IMR-90 (cell line): ENCODE results near the gene ANKFY1. TPM values are rescaled to one million over a fixed set of nuclear protein-coding genes. Genes with fewer than 3 reads are reported as not detected.
A peak's percentile ranks its signal among the peaks of the same experiment; 100 is the strongest.

Experiments used
- ATAC-seq: fragments of 200-7000 bp; cut with Tn5 transposase; 2 replicates; pipeline ENCODE4 v1.9.1; 2020; ENCODE audit warnings: low read depth, mild to moderate bottlenecking, moderate library complexity
- BruUV-seq: library from RNA; stranded (reverse); fragments of 400-500 nt; replicated peaks from 2 replicates; lab custom pipeline; 2021; lab: Mats Ljungman, UMichigan
- CTCF ChIA-PET: fragments of 300-600 bp; formaldehyde crosslinking; extraction: SDS; loops from one replicate; lab custom pipeline; 2021; ENCODE audit warnings: antibody characterized with exemption; lab: Yijun Ruan, JAX
- POLR2A ChIA-PET: fragments of 300-600 bp; sonication (Branson Sonifier 250); formaldehyde crosslinking; loops from one replicate; lab custom pipeline; 2022; ENCODE audit warnings: antibody characterized with exemption; ENCODE audit not compliant: unreplicated experiment; lab: Charles Lee
- DNase-seq: peaks from one replicate; pipeline ENCODE4 v3.0.0; 2013
- H2AFZ ChIP-seq: replicated peaks from 2 replicates; pipeline ENCODE3; 2013; ENCODE audit warnings: low read length, mild to moderate bottlenecking; ENCODE audit not compliant: poor library complexity
- H2AK5ac ChIP-seq: 2 replicates; pipeline ENCODE4 v1.6.1; 2013; ENCODE audit warnings: low read depth, low read length, inconsistent platforms
- H2AK9ac ChIP-seq: replicated peaks from 2 replicates; pipeline ENCODE3; 2013; ENCODE audit warnings: mild to moderate bottlenecking, low read depth, low read length, moderate library complexity; ENCODE audit not compliant: poor library complexity
- H2BK120ac ChIP-seq: 2 replicates; pipeline ENCODE4 v1.6.1; 2013; ENCODE audit warnings: low read depth, low read length, inconsistent platforms
- H2BK15ac ChIP-seq: 3 replicates; pipeline ENCODE4 v1.6.1; 2013; ENCODE audit warnings: low read depth, low read length, inconsistent platforms
- H2BK20ac ChIP-seq: 2 replicates; pipeline ENCODE4 v1.6.1; 2013; ENCODE audit warnings: low read depth, mild to moderate bottlenecking, inconsistent platforms, low read length, moderate library complexity
- H2BK5ac ChIP-seq: 2 replicates; pipeline ENCODE4 v1.6.1; 2013; ENCODE audit warnings: mild to moderate bottlenecking, low read depth, low read length, inconsistent platforms; ENCODE audit not compliant: poor library complexity, severe bottlenecking
- H3K14ac ChIP-seq: replicated peaks from 2 replicates; pipeline ENCODE4 v1.6.1; 2013; ENCODE audit warnings: low read depth, low read length, inconsistent platforms
- H3K18ac ChIP-seq: 2 replicates; pipeline ENCODE4 v1.6.1; 2013; ENCODE audit warnings: low read depth, low read length, control low read depth
- H3K23ac ChIP-seq: 2 replicates; pipeline ENCODE4 v1.6.1; 2013; ENCODE audit warnings: low read depth, low read length, inconsistent platforms
- H3K27ac ChIP-seq: 2 replicates; pipeline ENCODE4 v1.5.1; 2013; ENCODE audit warnings: mild to moderate bottlenecking, control low read depth, low read length; ENCODE audit not compliant: insufficient read depth
- H3K27me3 ChIP-seq: 2 replicates; pipeline ENCODE4 v1.6.1; 2013; ENCODE audit warnings: low read length; ENCODE audit not compliant: control insufficient read depth, insufficient read depth
- H3K36me3 ChIP-seq: 2 replicates; pipeline ENCODE4 v1.6.1; 2013; ENCODE audit warnings: low read length, mixed read lengths; ENCODE audit not compliant: control insufficient read depth, insufficient read depth
- H3K4ac ChIP-seq: 2 replicates; pipeline ENCODE4 v1.6.1; 2013; ENCODE audit warnings: low read depth, low read length, inconsistent platforms
- H3K4me1 ChIP-seq: 2 replicates; pipeline ENCODE4 v1.6.1; 2013; ENCODE audit warnings: low read length, mixed read lengths; ENCODE audit not compliant: control insufficient read depth, insufficient read depth
- H3K4me2 ChIP-seq: 2 replicates; pipeline ENCODE4 v1.6.1; 2013; ENCODE audit warnings: low read depth, mild to moderate bottlenecking, control low read depth, low read length, moderate library complexity
- H3K4me3 ChIP-seq: 2 replicates; pipeline ENCODE4 v1.5.1; 2013; ENCODE audit warnings: low read depth, mild to moderate bottlenecking, control low read depth, low read length, moderate library complexity; ENCODE audit not compliant: insufficient read depth
- H3K56ac ChIP-seq: 2 replicates; pipeline ENCODE4 v1.6.1; 2013; ENCODE audit warnings: low read length, inconsistent platforms; ENCODE audit not compliant: insufficient read depth; ENCODE audit errors: extremely low read depth
- H3K79me1 ChIP-seq, 2 experiments: 2 replicates each; pipeline ENCODE4 v1.6.1; 2013; ENCODE audit warnings: low read length in 2 of 2, inconsistent platforms in 1 of 2, low read depth in 1 of 2
- H3K9ac ChIP-seq: 2 replicates; pipeline ENCODE4 v1.6.1; 2013; ENCODE audit warnings: low read depth, low read length, control low read depth
- H3K9me1 ChIP-seq: 2 replicates; pipeline ENCODE4 v1.6.1; 2013; ENCODE audit warnings: low read length, inconsistent platforms; ENCODE audit not compliant: insufficient read depth
- H3K9me3 ChIP-seq: 2 replicates; pipeline ENCODE4 v1.6.1; 2013; ENCODE audit warnings: low read length; ENCODE audit not compliant: control insufficient read depth, insufficient read depth
- H4K20me1 ChIP-seq: 2 replicates; pipeline ENCODE4 v1.6.1; 2013; ENCODE audit warnings: low read length, inconsistent platforms; ENCODE audit not compliant: insufficient read depth
- H4K5ac ChIP-seq: 2 replicates; pipeline ENCODE4 v1.6.1; 2013; ENCODE audit warnings: mild to moderate bottlenecking, low read depth, low read length, control low read depth
- H4K8ac ChIP-seq, 2 experiments: 2 replicates each; pipeline ENCODE4 v1.6.1; 2013; ENCODE audit warnings: low read depth in 2 of 2, low read length in 2 of 2, control low read depth in 1 of 2, inconsistent platforms in 1 of 2
- H4K91ac ChIP-seq: 2 replicates; pipeline ENCODE4 v1.6.1; 2013; ENCODE audit warnings: low read depth, low read length, inconsistent platforms; ENCODE audit not compliant: insufficient read depth
- CEBPB ChIP-seq: IDR thresholded peaks from 2 replicates; pipeline ENCODE4 v1.6.1; 2012; ENCODE audit warnings: low read depth, low read length, improper control_type of control experiment
- CTCF ChIP-seq: conservative IDR thresholded peaks from 2 replicates; pipeline ENCODE4 v1.5.1; 2012; ENCODE audit warnings: mild to moderate bottlenecking, low read depth, low read length, improper control_type of control experiment
- MAZ ChIP-seq: IDR thresholded peaks from 2 replicates; pipeline ENCODE4 v1.6.1; 2012; ENCODE audit warnings: low read depth, mild to moderate bottlenecking, low read length, improper control_type of control experiment, moderate library complexity, borderline replicate concordance
- NFE2L2 ChIP-seq: fragments of 150-350 bp; IDR thresholded peaks from 2 replicates; pipeline ENCODE4 v1.6.1; 2016; ENCODE audit warnings: low read depth, mild to moderate bottlenecking, low read length
- RCOR1 ChIP-seq: IDR thresholded peaks from 2 replicates; pipeline ENCODE4 v1.6.1; 2012; ENCODE audit warnings: mild to moderate bottlenecking, low read length, improper control_type of control experiment; ENCODE audit not compliant: insufficient replicate concordance
- WGBS, 2 experiments: methylation state at CpG; one replicate each; pipeline versions ENCODE4 v1.1.5 to v1.1.7; 2013; ENCODE audit warnings: missing lambda C conversion rate in 2 of 2; ENCODE audit not compliant: insufficient read length in 1 of 2; ENCODE audit errors: extremely low coverage in 2 of 2; 5-methylcytosine and 5-hydroxymethylcytosine counted together
- dilution Hi-C: fragments of 300-500 bp; cut with HindIII; formaldehyde crosslinking; loops from one replicate; pipeline ENCODE4 v1.14.3; 2018; ENCODE audit warnings: low sequenced_read_pairs; ENCODE audit not compliant: unreplicated experiment
- in situ Hi-C: fragments of 300-500 bp; cut with MboI; formaldehyde crosslinking; loops from 3 replicates; pipeline ENCODE4 v1.14.3; 2019; ENCODE audit warnings: low sequenced_read_pairs, inconsistent platforms, mixed read lengths
- intact Hi-C: fragments of 100-400 bp; cut with micrococcal nuclease; formaldehyde crosslinking; loops from 2 replicates; pipeline ENCODE4 v1.10.0; 2022
- polyA plus RNA-seq, 3 experiments: library from polyadenylated mRNA; depleted of rRNA; stranded (reverse); fragments of >200 nt; gene quantifications; 2 replicates each; pipeline ENCODE4 v1.2.3, GENCODE V29; 2012; ENCODE audit warnings: low replicate concordance in 1 of 3
- total RNA-seq: library from RNA; depleted of rRNA; stranded (reverse); fragments of >200 nt; gene quantifications from 2 replicates; pipeline ENCODE4 v1.2.3, GENCODE V29; 2012

Gene ANKFY1
- total and polyA plus RNA-seq, 2 of the 4 experiments (the other 2 are of a cell fraction), result 32.3 to 48.9 TPM

GRCh38 chr17:4310354-4311060 lies 46.7 kb upstream of the ANKFY1 start:
- Histone ChIP-seq H3K36me3 (peaks cover 1% of the 10 kb centered on the region; the same call in 1 of the 2 replicates), H3K14ac (0 out of 2 replicates have a peak overlapping the region, but pooled peaks have one; percentile 3), H3K4me2 (peak overlapping the region; percentile 39), H3K27ac (no peak overlapping the region), H3K79me1 (peaks cover 23 to 83% of the 10 kb centered on the region in 2 experiments), H3K4ac (no peak overlapping the region), H2BK20ac (no peak overlapping the region), H2AK5ac (no peak overlapping the region), H3K4me3 (no peak overlapping the region), H2AK9ac (no peak overlapping the region), H3K27me3 (no peaks in the 10 kb centered on the region), H3K56ac (no peak overlapping the region), H2BK15ac (no peak overlapping the region), H2BK5ac (no peak overlapping the region), H3K23ac (no peak overlapping the region), H3K18ac (no peak overlapping the region), H3K9me1 (peaks cover 10% of the 10 kb centered on the region), H4K91ac (no peak overlapping the region), H3K9me3 (no peaks in the 10 kb centered on the region), H3K9ac (no peak overlapping the region), H4K8ac (no peak overlapping the region), H3K4me1 (peaks cover 6% of the 10 kb centered on the region), H4K20me1 (peaks cover 83% of the 10 kb centered on the region), H2BK120ac (no peak overlapping the region), H4K5ac (no peak overlapping the region), H2AFZ (no peak overlapping the region)
- DNase-seq (peak; percentile 54), ATAC-seq (peak; percentile 55; the same call in 1 of the 2 replicates)
- CTCF ChIA-PET, result no interaction called here
- WGBS, 2 experiments, result 9% methylated on average over 4 of the region's 6 CpGs; no CpG with 5 or more reads in 1 of the 2 experiments
- in situ Hi-C loops, result no loop called here
- BruUV-seq, result no TSS peak
- intact Hi-C loops, result no loop called here
- dilution Hi-C loops, result no loop called here
- POLR2A ChIA-PET, result no interaction called here
- TF ChIP-seq RCOR1 (no peak), NFE2L2 (no peak), MAZ (no peak), CTCF (no peak), CEBPB (no peak)
